PC-3 (cell line): ENCODE data around the gene LYRM4.

Source experiments
- CTCF ChIP-seq: fragments of 300-600 bp; sonication (generic); conservative IDR thresholded peaks from 2 replicates; pipeline ENCODE4 v1.5.1; 2017; ENCODE audit warnings: antibody characterized with exemption, low read depth, mild to moderate bottlenecking, low read length
- EZH2phosphoT487 ChIP-seq: fragments of 300-600 bp; sonication (generic); IDR thresholded peaks from 2 replicates; pipeline ENCODE4 v1.6.1; 2018; ENCODE audit warnings: mild to moderate bottlenecking, antibody characterized with exemption, low read length, borderline replicate concordance

DNA sequence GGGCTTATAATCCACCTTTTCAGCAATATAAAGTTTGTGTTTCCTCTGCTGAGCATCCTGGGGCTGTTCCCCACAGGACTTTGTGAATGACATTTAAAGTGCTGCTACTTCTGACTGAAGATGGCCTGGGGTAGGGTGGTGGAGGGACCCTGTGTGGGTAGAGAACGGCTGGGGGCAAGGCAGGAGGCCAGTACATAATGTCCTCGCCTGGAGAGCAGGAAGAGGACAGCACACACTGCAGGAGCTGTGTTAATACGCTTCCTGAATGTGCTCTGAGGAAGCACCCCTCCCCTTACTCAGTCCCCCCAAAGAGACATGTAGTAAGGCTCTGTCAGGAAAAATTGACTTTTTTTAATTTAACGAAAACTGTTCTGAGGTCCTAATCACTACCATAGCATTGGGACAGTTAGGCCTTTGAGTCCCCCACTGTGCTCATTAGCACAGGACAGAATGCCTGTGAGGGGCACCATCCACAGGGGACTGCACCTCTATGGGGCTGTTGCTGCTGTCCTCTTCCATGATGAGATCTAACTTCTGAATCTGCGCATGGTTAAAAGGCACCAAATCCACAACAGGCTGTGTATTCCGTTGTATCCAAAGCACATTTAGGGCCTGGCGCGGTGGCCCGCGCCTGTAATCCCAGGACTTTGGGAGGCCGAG is 68.5 kb downstream of the LYRM4 start:
- TF ChIP-seq CTCF (no peak), EZH2phosphoT487 (no peak)
